HG03565 (cell line): ENCODE measurements around the gene SAPCD1.

Experiments used
- ATAC-seq: cut with Tn5 transposase; IDR thresholded peaks from one replicate; pipeline ENCODE4 v1.9.1; 2021; ENCODE audit warnings: mild to moderate bottlenecking, moderate library complexity; ENCODE audit not compliant: unreplicated experiment

Gene SAPCD1

DNA sequence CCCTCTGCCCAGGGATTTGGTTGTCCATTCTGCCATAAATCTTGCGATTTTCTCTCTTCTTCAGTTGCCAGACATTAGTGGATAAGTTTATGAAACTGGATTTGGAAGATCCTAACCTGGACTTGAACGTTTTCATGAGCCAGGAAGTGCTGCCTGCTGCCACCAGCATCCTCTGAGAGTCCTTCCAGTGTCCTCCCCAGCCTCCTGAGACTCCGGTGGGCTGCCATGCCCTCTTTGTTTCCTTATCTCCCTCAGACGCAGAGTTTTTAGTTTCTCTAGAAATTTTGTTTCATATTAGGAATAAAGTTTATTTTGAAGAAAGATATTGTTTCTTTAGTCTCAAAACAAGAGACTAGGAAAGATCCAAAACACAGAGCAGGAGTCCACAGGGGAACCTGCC is at the start of gene SAPCD1:
Gene SAPCD1, plus strand, starts transcription at position 301 of the 400 bp plus-strand sequence. CDS start 399 bp downstream, outside the sequence.
- no peak for ATAC-seq

DNA sequence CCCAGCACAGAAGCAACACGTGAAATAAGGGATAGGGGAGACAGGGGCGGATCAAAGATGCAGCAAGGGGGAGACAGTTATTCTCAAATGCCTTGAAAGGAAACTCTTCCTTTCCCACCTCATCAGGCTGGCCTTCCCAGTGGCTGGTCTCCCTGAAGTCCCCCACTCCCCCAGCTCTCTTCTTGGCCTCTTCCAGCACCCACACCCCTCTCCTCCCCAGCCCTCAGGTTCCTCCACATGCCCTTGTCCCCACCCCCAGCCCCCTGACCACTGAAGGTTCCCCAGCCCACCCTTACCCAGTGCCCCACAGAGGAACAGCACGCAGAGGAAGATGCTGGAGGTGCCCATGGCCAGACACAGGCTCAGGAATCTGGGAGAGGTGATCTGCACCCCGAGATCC is 49.0 kb upstream of the SAPCD1 start:
- no peak for ATAC-seq

DNA sequence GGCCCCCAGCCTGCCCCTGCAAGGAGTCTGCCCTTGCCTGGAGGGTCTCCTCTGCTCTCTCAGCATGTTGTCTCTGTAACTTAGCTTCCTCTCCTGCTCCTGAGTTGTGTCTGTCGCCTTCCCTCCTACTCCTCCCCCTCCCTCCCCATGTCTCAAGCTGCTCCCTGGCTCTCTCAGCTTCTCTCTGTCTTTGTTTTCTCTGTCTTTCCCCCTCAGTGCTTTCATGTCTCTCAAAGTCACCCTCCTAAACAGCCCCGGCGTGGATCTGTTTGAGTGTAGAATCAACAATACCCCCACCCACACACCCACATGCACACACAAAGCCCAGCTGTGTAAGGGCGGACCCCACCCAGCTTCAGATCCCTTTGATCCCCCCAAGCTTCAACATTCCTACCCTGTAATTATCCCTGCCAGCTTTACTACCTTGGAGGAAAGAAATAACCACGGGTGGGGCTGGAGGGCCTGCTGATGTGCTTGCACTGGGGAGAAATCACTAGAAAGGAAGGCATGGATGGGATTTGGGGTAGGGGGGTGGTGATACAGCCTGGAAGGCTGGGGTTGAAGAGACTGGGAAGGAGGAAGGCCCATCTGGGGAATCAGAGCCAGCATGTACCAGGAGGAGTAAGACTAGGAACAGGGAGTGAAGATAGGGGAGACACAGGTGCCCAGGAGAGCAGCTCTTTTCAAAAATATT is 48.3 kb upstream of the SAPCD1 start:
- ATAC-seq: no peak

DNA sequence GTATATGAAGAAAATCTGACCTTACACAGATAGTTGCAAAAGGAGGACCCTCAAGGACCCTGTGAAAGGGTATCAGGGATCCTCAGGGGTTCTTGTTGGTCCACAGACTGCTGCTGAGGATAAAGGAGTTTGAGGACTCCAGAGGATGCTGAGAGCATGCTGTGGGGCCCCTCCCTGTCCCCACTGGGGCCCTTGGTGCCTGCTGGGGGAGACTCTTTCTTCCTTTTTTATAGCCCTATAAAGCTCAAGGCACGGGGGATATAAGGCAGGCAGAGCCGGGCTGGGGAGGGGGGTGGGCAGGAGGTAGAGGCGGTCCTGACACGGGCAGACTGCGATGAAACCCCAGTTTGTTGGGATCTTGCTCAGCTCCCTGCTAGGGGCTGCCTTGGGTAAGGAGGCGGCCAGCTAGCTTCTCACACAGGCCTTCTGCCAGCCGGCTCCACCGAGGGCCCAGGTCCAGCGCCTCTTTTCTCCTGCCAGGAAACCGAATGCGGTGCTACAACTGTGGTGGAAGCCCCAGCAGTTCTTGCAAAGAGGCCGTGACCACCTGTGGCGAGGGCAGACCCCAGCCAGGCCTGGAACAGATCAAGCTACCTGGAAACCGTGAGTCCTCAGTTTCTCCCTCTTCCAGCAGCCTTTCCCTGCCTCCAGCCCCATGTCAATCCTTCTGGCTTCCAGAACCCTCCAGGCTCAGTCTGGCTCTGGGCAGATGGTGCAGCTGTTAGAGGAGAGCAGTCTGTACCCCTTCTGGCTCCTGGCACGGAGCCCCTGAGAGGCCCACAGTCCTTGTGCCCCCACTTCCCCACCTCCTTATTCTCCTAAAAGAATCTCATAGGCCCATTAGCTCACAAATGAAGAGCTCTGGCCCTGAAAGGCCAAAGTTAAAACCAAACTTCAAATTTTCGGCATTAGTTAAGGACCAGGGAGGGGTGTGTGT is 47.2 kb upstream of the SAPCD1 start, which contains the start of gene LY6G6D:
Gene LY6G6D, plus strand, starts transcription at position 327 of the 937 bp plus-strand sequence. Its CDS starts 8 bp downstream, at position 335.
- ATAC-seq: no peak

DNA sequence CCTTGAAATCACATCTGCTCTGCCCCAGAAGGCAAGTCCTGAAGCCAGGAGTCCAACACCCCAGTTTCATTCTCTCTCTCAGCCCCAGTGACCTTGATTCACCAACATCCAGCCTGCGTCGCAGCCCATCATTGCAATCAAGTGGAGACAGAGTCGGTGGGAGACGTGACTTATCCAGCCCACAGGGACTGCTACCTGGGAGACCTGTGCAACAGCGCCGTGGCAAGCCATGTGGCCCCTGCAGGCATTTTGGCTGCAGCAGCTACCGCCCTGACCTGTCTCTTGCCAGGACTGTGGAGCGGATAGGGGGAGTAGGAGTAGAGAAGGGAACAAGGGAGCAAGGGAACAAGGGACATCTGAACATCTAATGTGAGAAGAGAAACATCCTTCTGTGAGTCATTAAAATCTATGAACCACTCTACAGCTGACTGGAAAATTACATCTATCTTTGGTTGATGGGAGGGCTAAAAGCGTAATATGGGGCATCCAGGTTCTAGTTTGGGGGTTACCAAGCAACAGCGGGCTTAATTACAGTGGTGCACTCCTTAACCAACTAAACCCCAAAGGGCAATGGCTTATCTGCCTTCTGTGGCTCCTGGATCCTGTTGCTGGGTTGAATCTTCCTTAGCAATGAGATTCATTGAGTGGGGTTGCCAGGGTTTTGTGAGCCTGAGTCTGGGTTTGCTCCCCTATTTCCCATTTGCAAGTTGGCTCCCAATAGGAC is 44.8 kb upstream of the SAPCD1 start:
- no peak for ATAC-seq

DNA sequence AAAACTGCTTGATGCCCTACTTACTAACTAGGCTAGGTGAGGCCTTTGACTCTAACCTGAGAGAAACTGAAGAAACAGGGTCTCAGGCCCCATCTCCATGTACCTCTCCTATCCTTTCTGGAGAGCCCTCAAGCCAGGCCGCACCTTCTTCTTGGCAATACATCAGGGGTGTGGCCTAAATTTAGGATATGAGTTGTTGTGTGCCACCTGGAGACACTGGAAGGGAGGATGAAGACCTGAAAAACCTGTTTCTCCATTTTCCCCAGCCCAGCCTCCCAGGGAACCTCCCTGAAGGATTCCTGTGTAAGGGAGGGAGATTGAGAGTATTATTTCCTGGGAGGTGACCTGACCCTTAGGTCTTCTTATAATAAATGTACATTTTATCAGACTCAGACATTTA is 44.2 kb upstream of the SAPCD1 start:
- no peak for ATAC-seq

DNA sequence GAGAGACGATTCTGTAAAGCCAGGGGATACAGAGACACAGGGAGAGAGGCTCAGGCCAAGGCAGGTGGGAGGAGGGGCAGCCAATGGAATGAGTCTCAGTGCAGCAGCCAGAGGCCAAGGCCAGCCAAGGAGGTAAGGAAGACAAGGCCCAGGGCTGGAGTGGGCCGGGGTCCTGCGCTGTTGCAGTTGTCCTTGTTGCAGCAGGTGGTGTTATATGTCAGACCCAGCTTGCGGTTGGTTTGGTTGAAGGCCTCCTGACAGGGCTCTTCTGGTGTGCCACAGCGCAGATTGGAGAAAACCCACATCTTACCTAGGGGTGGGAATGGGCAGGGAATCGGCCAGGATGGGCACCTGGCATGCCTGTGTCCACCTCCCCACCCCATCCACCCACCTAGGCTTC is 43.5 kb upstream of the SAPCD1 start:
- no peak for ATAC-seq

DNA sequence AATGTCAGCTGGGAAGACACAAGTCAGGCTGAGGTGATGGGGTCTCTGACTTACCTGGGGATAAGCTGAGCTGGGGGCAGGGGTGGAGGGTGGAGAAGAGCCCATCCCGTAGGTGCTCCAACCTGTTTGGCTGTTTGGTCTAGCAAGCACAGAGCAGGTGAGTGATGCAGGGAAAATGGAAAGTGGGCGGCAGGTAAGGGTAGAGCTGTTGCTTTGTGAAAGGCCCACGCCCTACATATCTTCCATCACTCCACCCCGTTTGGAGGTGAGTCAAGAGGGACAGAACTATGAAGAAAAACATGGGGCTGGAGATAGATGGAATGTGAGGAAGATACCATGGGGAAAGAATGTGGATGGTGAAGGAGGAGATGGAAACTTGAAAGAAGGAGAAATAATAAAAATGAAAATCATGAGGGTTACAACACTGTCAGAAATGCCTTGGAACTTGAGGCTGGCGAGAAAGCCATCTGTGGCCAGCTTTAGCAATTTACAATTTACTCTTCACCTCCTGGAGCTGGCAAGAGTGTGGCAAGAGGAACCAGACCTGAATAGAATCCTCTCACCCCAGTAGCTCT is 42.2 kb upstream of the SAPCD1 start:
- no peak for ATAC-seq

DNA sequence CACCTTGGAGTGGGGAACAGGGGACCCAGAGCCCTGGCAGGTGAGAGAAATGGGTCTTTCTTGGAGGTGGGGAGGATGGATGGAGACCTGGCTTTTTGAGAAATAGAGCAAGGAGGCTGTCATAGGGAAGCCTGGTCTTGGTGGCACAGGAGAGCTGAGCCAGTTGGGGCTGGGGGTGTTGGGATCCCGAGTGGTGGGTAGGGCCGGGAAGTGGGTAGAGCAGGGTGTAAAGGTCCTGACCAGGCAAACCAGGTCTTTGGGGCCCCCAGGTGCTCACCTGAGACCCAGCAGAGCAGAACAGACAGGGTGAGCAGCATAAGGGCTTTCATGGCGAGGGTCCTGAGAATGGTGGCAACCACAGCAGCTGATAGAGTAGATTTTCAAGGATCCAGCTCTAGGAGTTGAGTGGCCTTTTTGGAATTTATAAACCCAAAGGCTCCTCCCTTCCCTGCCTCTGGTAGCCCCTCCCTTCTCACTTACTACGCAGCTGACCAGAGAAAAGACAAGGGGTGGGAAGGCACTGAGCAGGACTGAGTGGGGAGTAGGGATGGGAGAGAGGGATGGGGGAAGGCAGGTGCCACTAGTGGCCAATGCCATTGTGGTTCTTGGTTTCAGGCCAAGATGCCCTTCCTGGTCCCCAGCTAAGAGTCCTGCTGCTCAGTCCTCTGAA is 41.0 kb upstream of the SAPCD1 start, which contains the start of gene LY6G6C:
Gene LY6G6C, minus strand, starts transcription at position 396 of the 670 bp plus-strand sequence. Its CDS starts 67 bp downstream, at position 329.
- no peak for ATAC-seq

DNA sequence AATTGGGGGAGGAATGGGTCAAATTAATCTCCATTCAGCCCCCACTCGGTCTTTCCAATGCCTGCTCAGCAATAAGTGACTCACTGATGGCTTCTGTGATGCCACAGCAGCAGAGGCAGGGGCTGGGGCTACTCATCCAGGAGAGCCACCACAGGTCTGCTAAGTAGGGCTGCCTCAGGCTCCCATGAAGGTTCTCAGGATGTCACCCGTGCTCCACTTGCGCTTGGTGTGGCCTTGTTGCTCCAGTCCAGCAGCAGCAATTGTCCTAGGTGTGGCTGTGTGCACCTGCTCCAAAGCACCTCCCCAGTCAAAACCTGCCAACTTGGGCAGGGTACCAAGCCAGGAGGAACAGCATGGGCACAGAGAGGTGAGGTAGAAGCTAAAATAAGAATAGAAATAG is 40.3 kb upstream of the SAPCD1 start:
- ATAC-seq: no peak

DNA sequence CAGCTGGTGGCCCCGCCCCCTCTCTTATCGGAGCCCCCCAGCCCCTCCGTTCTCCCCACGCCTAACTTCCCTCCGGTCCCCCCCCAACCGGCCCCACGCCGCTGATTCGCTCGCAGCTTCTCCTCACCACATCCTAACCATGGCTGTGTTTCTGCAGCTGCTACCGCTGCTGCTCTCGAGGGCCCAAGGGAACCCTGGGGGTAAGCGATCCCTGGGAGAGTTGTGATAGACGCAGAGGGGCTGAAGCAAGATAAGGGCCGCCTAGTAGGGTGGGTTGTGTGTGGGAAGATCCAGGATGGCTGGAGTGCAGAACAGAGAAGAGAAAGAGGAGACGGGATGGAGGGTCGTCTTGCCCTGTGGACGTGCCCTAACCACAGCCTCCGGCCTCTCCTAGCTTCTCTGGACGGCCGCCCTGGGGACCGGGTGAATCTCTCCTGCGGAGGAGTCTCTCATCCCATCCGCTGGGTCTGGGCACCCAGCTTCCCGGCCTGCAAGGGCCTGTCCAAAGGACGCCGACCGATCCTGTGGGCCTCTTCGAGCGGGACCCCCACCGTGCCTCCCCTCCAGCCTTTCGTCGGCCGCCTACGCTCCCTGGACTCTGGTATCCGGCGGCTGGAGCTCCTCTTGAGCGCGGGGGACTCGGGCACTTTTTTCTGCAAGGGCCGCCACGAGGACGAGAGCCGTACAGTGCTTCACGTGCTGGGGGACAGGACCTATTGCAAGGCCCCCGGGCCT is 39.0 kb upstream of the SAPCD1 start, which contains the start of gene MPIG6B:
Gene MPIG6B, plus strand, starts transcription at position 129 of the 735 bp plus-strand sequence. Its CDS starts 11 bp downstream, at position 140.
- ATAC-seq: no peak

DNA sequence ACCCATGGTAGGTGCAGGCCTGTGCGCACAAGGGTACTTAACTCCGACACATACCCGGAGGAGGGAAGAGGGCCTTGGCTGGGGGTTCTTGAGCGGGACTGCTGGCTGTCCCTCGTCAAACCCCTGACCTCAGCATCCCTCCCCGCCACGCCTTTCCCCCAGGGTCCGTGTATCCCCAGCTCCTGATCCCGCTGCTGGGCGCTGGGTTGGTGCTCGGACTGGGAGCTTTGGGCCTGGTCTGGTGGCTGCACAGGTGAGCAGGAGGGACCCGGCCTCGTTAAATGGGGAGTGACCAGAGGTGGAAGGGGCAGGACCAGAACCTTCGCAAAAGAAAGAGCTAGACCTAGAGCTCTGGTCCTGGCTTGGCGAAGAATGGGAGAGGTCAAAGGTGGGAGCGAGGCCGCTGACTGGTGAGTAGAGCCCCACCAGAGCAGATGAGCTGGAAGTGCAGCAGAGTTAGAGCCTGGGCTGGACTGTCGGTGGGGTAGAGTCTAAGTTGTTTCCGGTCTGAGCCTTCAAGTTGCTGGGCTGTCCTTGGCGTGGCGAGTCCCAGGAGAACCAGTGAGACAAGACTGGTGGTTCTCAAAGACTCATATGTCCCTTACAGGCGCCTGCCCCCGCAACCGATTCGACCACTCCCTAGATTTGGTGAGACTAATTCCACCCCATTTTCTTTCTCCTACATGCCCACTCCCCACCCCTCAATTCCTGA is 38.3 kb upstream of the SAPCD1 start:
- ATAC-seq: no peak

DNA sequence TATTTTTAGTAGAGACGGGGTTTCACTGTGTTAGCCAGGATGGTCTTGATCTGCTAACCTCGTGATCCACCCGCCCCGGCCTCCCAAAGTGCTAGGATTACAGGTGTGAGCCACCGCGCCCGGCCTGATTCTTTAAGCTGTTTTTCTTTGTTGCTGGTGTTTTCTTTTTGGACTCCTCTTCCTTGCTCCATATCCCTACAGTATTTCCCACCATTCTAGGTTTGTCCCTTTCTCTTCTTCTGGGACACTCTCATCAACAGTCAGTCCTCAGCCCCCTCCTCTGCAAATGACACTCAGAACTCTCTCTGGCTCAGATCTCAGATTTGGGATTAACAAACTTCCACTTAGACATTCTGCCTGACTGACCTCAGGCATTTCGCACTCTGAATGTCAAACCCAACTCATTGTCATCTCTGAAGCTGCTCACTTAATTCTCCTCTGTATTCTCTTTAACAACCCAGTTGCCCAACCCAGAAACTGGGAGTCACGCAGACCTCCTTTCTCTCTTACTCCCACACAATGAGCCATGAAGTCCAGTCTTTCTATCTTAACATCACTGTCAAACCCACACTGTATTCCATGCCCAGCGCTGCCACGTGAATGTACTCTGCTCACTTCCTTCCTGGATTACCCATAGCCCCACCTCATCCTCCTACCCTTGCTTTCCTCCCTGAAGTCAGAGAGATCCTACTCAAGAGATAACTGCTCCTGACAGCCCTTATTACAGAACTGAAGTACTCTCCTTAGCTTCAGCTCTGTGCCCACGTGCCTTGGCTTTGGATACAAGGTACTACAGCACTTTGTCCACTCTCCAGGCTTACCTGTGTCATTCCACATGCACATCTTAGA is 36.7 kb upstream of the SAPCD1 start:
- no peak for ATAC-seq

DNA sequence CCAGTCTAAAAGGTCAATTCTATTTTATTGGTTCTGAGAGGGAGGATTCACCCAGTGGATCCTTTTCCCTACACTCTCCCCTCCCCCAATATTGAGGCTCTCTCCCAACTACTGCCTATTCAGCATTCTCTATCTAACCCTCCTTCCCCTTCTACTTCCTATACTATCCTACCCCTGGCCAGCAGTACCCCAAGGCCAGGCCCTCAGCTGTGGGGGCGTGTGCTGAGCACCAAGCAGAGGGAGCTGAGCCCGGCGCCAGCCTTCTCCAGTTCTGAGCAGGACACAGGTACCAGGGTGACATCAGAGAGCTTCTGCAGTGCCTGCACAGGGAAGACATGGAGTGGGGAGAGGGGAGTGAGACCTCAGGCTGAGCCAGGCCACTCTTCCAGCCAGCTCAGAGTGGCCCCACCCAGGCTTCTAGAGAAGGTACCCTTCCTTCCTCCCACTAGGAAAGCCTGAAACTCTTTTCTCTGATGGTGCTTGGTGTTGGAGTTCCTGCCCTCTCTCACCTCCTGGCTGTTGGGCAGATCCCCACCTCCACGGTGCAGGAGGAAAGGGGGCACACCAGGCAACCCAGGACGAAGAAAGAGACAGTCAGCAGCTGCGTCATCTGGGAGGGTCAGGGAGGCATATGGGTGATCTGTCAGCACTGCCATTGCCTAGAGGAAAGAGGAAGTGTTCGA is 35.3 kb upstream of the SAPCD1 start:
- ATAC-seq: no peak

DNA sequence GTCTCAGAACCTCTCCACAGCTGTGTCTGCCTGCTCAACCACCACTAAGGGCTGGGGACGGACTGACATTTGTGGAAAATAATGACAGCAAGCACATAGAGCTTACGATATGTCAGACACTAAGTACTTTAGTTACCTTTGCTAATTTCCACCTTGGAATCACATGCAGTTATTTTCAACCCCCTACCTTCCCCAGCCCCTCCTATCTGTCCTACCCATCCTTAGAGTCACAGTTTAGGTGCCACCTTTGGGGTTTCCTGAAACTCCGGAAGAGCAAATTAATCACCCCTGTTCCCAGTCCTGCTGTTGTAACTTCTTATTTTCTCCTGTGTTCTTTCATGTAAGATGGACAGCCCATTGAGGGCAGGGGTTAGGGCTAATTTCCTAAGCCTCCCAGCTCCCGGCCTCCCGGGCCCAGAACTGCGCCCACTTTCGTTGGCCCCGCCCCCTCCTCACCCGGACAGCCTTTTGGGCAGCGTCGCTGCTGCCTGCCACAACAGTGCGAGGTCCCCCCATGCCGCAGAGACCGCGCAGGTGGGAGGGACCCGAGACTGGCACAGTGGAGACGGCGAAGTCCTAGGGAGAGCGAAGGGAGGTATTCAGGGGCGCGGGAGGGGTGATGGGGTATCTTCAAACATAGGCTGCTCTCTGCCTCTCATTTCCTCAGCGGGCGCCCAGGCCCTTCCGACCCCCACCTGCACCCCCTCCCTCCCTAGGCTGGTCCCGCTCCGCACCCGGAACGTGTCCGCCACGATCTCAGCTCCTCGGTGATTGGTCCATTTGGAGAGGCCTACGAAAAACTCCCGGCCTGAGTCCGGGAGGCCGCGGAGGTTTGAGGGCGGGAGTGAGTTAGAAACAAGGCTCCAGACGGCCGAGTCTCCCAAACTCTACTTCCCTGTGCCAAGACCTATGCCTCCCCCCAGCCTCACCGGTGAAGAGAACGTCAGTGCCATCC is 34.5 kb upstream of the SAPCD1 start:
- no peak for ATAC-seq
